Measurements from ENCODE around the gene MAMDC2.

MAMDC2 gene

DNA sequence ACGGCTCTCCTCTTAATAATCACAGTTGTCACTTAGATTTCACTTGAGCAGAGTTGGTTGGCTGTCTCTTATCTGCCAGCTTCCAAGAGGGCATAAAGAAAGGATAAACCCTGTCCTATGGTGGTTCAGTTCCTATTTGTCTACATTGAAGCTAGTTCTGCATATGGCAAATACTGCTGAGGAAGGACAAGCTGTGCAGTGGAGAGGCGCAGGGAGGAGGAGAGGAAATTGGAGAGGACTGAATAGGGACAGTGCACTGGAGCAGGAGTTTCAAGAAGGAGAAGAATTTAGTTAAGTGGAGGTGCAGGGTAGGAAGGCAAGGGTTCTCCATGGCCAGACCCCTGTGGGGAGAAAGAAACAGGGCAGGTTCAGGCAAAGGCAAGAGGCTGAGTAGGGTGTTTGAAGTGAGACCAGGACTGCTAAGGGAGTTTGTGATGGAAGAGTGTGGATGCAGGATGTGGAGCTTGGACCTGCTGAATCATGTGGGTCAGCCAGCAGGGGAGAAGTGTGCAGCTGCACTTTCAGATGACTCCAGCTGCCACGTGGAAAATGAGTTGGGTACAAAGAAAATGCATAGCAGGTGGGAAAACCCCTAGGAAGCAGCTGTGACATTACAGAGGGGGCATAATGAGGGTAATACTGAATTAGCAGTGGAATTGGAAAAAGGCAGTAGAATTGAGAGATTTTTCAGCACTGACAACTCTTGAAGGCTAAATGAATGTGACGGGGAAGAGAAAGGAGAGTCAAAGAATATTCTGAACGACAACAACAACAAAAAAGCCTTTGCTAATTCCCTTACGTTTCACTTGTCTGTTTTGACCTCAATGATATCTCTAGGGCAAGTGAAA is 66.8 kb downstream of the MAMDC2 start:
- no peak for DNase-seq

GRCh38 chr9:70111042-70111602 is 67.5 kb downstream of the MAMDC2 start:
- DNase-seq = no peak

DNA sequence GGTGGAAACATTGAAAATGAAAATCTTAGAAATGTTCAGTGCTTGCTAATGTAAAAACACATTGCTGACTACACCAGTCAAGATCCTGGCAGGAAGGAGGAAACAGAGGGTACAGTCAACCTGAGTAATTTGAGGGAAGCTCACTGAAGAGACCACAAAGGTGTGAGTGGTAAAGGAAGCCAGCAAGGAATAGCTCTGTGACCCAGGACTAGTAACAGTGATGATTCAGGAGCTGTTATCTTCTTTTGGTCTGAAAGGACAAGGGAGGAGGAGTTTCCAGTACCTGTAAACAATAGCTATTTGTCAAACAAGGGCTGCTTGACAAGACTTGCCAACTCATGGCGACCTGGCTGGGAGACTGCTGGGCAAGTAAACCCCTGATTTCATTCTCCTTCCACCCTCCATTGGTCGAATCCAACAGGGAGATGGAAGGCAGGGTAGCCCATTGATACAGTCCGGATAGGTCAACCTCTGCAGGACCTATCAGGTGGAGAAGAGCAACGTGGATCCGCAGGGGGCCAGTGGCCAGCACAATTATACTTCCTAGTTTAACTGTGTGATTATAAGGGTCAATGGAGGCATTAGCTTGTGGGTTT is 68.1 kb downstream of the MAMDC2 start:
- DNase-seq = no peak

GRCh38 chr9:70112981-70113380 is 69.3 kb downstream of the MAMDC2 start:
- DNase-seq = no peak

DNA sequence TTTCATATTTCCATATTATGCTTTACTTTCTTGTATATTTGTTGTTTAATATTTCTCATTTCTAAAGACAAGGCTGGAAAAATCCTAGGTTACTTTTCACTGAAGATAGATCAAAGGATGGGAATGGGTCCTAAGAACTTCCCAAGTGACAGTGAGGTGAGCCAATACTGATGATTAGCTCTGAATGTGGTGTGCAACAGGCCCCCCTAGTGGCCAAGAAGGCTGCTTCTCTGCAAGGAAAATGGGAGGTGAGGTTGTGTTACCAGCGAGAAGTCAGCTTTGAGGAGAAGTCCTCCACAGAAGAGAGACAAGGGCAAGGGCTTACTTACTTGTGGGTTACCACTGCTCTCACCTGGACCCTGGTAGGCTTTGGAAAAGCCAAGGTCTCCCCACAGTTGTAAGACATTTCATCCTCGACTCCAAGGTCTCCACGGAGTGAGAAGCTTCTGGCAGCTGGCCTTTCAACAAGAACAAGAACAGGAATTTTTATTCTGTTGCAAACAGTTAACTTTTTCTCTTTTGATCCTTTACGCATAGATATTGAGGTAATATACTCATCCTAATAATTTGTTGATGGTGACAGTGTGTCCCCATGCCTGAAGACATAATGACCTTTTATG is 69.9 kb downstream of the MAMDC2 start:
- no peak for DNase-seq

DNA sequence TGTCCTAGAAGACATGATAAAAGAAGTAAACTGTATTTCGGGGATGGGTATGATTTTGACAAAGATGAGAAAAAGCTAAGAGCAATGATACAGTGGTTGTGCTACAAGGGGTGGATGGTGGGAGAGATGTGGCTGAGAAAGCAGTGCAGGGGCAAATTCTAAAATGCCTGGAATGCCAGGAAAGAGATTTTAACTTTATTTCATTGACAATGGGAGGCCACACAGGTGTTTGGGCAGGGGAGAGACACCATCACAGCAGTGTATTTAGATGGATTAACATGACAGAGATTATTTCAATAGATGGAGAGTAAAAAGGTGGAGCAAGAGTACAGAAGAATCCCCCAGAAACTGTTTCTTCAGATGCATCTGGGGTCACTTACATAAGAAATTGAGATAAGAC is 71.2 kb downstream of the MAMDC2 start:
- no peak for DNase-seq

- no peak for DNase-seq
Observed at GRCh38 chr9:70117835-70118319, 74.2 kb downstream of the MAMDC2 start.

DNA sequence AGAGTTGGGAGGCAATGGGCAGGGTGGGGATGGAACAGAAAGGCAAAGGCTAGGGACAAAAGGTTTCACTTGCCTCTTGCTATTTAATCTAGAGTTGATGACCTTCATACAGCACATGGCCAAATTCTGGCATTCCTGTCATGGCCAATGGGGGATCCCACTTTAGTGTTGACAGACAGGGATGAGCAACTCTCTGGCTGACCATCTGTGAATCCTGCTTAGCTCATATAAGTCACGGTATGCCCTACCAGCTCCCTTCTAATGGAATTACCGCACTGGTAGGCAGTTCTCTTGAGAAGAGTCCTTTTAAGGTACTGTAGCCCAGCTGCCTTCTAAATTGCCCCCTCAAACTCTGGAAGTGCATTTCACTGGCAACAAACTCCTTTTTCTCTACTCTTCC is 76.1 kb downstream of the MAMDC2 start:
- DNase-seq = no peak

DNA sequence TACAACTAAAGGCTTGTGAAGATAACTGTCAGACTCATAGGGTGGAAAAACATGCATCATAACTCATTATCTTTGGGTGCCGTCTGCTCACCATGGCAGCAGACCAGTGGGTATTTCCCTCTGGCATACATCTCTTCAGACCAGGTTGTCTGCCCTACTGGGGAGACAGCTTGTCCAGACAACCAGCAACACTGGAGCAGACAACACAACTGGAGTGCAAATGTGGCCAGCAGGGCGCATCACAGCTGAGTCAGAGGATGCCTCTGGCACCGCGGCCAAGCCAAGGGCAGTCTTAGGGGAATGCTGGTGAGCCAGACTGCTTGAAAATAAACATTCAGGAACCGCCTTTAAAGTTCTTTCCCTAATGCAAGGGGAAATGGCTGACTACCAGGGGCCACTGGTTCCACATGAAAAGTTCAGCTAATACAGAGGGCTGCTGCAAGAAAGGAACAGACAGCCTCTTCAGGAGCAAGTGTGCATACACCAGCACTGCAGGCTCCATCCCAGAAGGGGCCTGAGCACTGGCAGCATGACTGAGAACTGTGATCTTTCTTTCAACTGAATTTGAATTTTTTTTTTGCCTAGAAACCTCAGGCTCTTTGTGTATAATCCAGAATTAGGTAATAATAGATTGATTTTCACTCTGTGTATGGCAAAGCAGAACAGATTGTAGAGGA is 77.3 kb downstream of the MAMDC2 start:
- peak; percentile 67 for DNase-seq

GRCh38 chr9:70121818-70122436 is 78.3 kb downstream of the MAMDC2 start:
- no peak for DNase-seq

- no peak for DNase-seq
Observed at GRCh38 chr9:70123695-70124094, 80.0 kb downstream of the MAMDC2 start.

GRCh38 chr9:70125621-70126263 is 82.1 kb downstream of the MAMDC2 start:
- DNase-seq = no peak

- DNase-seq = no peak
Observed at GRCh38 chr9:70127036-70127435, 83.4 kb downstream of the MAMDC2 start.

DNA sequence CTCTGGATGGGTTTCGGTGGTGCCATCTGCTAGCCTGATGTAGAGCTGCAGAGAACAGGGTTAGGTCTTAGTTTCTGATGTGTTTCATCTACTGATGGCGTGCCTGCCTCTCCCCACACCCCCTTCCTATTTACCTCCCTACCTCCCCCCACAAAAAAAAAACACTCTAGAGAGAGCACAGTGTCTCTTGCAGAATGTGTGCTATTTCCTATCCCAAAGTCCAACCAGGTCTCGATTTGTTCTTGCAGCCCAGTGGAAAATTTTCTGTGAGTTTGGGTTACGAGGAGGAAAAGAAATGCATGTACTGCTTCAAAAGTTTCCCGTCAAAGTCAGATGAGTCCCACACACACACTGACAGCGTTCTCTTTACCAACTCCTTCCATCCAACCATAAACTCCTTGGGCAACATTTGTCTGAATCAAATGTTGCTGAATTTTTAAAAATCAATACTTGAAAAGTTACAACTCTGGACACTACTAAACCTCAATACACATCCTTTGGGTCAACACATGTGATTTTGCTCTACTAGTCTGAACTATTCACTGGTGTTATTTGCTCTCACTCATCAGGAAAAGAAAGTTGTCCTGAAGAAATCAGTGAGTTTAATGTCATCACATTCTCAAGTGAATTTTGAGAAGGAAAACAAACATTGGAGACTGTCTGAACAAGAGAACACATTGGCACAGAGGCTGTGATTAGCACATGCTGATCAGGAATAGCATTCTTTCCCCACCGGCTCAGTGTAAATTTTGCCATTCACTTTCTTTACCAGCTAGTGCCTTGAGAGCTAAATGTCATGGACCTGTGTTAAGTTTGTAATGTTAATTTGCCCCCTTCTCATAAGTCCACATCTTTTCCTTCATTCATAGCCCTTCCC is 84.1 kb downstream of the MAMDC2 start:
- DNase-seq = no peak

DNA sequence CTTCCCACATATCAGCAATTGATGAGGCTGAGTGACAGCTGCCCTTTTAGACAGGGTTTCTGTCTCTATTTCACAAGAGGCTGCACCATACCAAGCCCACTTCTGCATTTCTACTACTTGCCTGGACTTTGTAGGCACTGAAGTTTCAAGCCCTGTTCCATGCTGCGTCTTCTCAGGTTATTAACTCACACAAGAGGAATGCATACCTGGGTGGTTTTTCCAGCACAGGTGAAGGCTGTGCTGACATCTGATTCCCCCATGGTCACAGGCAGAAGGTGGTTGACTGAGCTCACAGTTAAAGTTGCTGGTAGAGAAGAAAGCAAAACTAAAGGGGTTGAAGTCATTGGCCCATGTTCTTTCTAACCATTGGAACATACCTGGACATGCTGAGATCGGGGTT is 86.6 kb downstream of the MAMDC2 start:
- DNase-seq = no peak

- DNase-seq = no peak
Observed at GRCh38 chr9:70131296-70131695, 87.6 kb downstream of the MAMDC2 start.

GRCh38 chr9:70133253-70134208 is 89.9 kb downstream of the MAMDC2 start:
- no peak for DNase-seq

- DNase-seq = no peak
Observed at GRCh38 chr9:70134360-70134759, 90.7 kb downstream of the MAMDC2 start.

DNA sequence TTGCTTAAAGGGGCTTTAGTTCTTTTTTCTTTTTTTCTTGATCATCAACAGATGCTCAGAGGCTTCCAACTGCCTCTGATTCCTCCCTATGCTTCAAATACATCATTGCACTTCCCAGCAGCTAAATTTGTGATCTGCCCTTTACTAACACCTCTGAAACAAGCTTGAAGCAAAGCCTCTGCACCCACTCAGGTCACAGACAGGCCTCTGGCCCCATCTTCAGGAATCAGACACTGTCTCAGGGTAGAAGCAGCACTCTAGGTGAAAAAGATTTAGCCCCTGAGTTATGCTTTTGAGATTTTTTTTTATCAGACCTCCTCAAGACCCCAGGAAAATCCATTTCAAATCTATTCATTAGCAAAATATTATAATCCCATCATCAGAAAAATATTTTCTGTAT is 91.5 kb downstream of the MAMDC2 start:
- DNase-seq = no peak

DNA sequence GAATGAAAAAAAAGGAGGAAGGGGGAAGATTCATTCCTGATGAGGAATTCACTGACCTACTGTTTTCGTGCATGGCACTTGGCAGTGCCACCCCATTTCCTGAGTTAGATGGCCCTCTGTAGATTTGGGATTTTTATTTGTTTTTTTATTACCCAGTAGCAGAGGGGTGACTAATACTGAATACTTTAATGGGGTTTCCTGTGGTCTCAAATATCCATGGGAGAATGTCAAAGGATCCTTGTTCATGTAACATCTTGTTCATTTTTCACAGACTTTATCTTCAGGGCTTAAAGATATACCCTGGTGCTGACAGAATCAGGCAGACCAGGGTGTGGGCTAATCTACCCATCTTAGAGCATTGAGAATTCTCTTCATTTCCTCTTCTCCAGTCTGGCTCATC is 93.0 kb downstream of the MAMDC2 start:
- no peak for DNase-seq
